HEK293 (cell line): ENCODE measurements around the gene ATP6V0A1.
"Not testable (repeated sequence)": the region's sequence is repeated elsewhere in the genome, so short reads cannot be mapped to it uniquely, and the experiment has no call there.

ENCODE experiments used
- CTCF ChIA-PET: fragments of 350-600 bp; formaldehyde crosslinking; extraction: SDS; loops from one replicate; lab custom pipeline; 2021; ENCODE audit warnings: antibody characterized with exemption; lab: Yijun Ruan, JAX
- POLR2A ChIA-PET: fragments of 300-600 bp; formaldehyde crosslinking; extraction: SDS; loops from one replicate; lab custom pipeline; 2020; ENCODE audit warnings: antibody characterized with exemption, inconsistent platforms; lab: Yijun Ruan, JAX
- H3K27ac ChIP-seq: fragments of 200-500 bp; sonication (Bioruptor generic); 2 replicates; pipeline ENCODE4 v1.5.1; 2014; ENCODE audit warnings: low read depth, low read length, control low read depth, inconsistent platforms; ENCODE audit errors: extremely low read depth
- H3K36me3 ChIP-seq, 2 experiments: fragments of 200-500 bp in 1 of 2; sonication (Bioruptor generic) in 1 of 2; 1 replicate in 1 of 2; 2 replicates in 1 of 2; pipeline ENCODE4 v1.5.1; 2014 to 2017; ENCODE audit warnings: inconsistent platforms in 2 of 2, low read length in 2 of 2; ENCODE audit not compliant: control insufficient read depth in 2 of 2, insufficient read depth in 1 of 2
- H3K4me1 ChIP-seq: fragments of 200-500 bp; sonication (Bioruptor generic); 2 replicates; pipeline ENCODE4 v1.5.1; 2014; ENCODE audit warnings: mild to moderate bottlenecking, low read length, inconsistent platforms; ENCODE audit not compliant: control insufficient read depth, insufficient read depth
- H3K4me3 ChIP-seq: 2 replicates; pipeline ENCODE4 v1.5.1; 2011; ENCODE audit warnings: low read depth, mild to moderate bottlenecking, control low read depth, low read length, moderate library complexity
- H3K9me3 ChIP-seq: fragments of 200-500 bp; sonication (Bioruptor generic); 2 replicates; pipeline ENCODE4 v1.5.1; 2014; ENCODE audit warnings: low read depth, low read length, inconsistent platforms; ENCODE audit not compliant: control insufficient read depth, insufficient read depth
- GLIS1 ChIP-seq: fragments of 450-650 bp; formaldehyde crosslinking; IDR thresholded peaks from 2 replicates; pipeline ENCODE4 v1.5.1; 2016; ENCODE audit warnings: missing biosample characterization, missing genetic modification characterization
- KLF16 ChIP-seq: fragments of 450-650 bp; formaldehyde crosslinking; IDR thresholded peaks from 2 replicates; pipeline ENCODE4 v1.5.1; 2017; ENCODE audit warnings: missing biosample characterization, missing genetic modification characterization
- MYNN ChIP-seq: fragments of 450-650 bp; formaldehyde crosslinking; IDR thresholded peaks from 2 replicates; pipeline ENCODE4 v1.5.1; 2016; ENCODE audit warnings: missing biosample characterization, missing genetic modification characterization, borderline replicate concordance
- ZBTB48 ChIP-seq: fragments of 450-650 bp; formaldehyde crosslinking; IDR thresholded peaks from 2 replicates; pipeline ENCODE4 v1.5.1; 2016; ENCODE audit warnings: missing biosample characterization, missing genetic modification characterization
- ZBTB8A ChIP-seq: fragments of 450-650 bp; formaldehyde crosslinking; IDR thresholded peaks from 2 replicates; pipeline ENCODE4 v1.5.1; 2016; ENCODE audit warnings: missing biosample characterization, missing genetic modification characterization
- ZFP69B ChIP-seq: fragments of 450-650 bp; formaldehyde crosslinking; IDR thresholded peaks from 2 replicates; pipeline ENCODE4 v1.5.1; 2016; ENCODE audit warnings: missing biosample characterization, missing genetic modification characterization
- ZNF335 ChIP-seq: fragments of 450-650 bp; formaldehyde crosslinking; conservative IDR thresholded peaks from 2 replicates; pipeline ENCODE4 v1.5.1; 2016; ENCODE audit warnings: missing biosample characterization, missing genetic modification characterization
- ZNF48 ChIP-seq: fragments of 450-650 bp; formaldehyde crosslinking; IDR thresholded peaks from 2 replicates; pipeline ENCODE4 v1.5.1; 2016; ENCODE audit warnings: missing biosample characterization, missing genetic modification characterization
- ZNF670 ChIP-seq: fragments of 450-650 bp; formaldehyde crosslinking; IDR thresholded peaks from 2 replicates; pipeline ENCODE4 v1.5.1; 2016; ENCODE audit warnings: missing biosample characterization, missing genetic modification characterization, low read depth
- TF ChIP-seq, protein P1 (sequence below): fragments of 450-650 bp; formaldehyde crosslinking; IDR thresholded peaks from 2 replicates; pipeline ENCODE4 v1.5.1; 2016; ENCODE audit warnings: missing biosample characterization, missing genetic modification characterization

ATP6V0A1 gene

DNA sequence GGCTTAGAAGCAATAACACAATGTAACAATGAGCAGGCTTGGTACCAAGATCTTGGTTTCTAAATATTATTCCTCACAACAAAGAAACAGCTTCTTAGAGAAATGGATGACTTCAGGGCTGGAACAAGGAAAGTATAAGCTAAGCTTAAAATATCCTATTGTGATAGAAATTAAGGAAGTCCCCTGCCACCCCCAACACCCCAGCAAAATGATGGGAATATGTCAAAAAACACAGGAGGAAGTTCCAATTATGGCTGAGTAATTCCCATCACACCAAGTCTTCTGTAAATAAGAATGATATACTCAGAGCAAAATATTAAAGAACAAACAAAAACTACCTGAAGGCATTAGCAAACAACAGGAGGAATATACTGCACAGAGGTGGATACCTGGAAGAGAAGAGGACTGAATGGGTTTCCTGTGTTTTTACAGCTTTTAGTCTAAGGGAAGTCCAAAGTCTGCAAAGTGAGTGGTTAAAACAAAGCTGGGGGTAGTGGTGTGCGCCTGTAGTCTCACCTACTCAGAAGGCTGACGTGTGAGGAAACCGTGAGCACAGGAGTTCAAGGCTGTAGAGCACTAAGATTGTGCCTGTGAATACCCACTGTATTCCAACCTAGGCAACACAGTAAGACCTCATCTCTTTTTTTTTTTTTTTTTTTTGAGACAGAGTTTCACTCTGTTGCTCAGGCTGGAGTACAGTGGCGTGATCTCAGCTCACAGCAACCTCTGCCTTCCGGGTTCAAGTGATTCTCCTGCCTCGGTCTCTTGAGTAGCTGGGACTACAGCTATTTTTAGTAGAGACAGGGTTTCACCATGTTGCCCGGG lies 17.1 kb upstream of the ATP6V0A1 start:
- Histone ChIP-seq H3K4me1 (peaks cover 2% of the 10 kb centered on the region; the same call in 1 of the 2 replicates), H3K4me3 (no peak overlapping the region), H3K27ac (no peak overlapping the region), H3K36me3 (no peaks in the 10 kb centered on the region), H3K9me3 (no peaks in the 10 kb centered on the region)
- peak; percentile 9; the same call in 1 of the 2 replicates for TF ChIP-seq GLIS1 (tag by site-specific recombination)
- TF ChIP-seq ZNF335 (tag by site-specific recombination) = peak; percentile 38; the same call in 1 of the 2 replicates
- no peak for TF ChIP-seq KLF16 (tag by site-specific recombination)
- POLR2A ChIA-PET = interaction anchor here (0.6 to 1.8 kb wide), 2 partner anchors 19 to 30 kb away, joined by 3 to 12 read pairs; partner anchors contain the start of gene CAVIN1
- CTCF ChIA-PET = interaction anchor here (0.7 to 4.3 kb wide), 12 partner anchors 10 to 150 kb away, joined by 3 to 33 read pairs (median 5); partner anchors contain the start of gene CAVIN1

DNA sequence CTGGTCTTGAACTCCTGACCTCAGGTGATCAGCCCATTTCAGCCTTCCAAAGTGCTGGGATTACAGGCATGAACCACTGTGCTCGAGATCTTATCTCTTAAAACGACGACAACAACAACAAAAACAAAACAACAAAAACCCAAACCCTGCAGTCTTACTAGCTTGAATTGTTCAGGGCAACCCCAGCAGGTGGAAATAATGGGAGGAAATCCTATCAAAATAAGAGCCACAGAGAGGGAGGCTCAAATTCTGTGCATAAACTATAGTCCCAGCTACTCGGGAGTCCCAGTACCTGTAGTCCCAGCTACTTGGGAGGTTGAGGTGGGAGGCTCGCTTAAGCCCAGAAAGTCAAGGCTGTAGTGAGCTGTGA lies 16.5 kb upstream of the ATP6V0A1 start:
- CTCF ChIA-PET = interaction anchor here (0.7 to 4.3 kb wide), 6 partner anchors 11 to 89 kb away, joined by 3 to 33 read pairs (median 8); no protein-coding TSS in a partner anchor

GRCh38 chr17:42449176-42449575 lies 9.5 kb upstream of the ATP6V0A1 start:
- CTCF ChIA-PET = not testable (repeated sequence)

More for the DNA sequence above, 16.5 kb upstream of the ATP6V0A1 start:
- Histone ChIP-seq H3K9me3 (no peaks in the 10 kb centered on the region), H3K36me3 (no peaks in the 10 kb centered on the region), H3K27ac (no peak overlapping the region), H3K4me3 (no peak overlapping the region), H3K4me1 (peaks cover 2% of the 10 kb centered on the region; the same call in 1 of the 2 replicates)
- POLR2A ChIA-PET = interaction anchor here (0.6 to 1.8 kb wide), 2 partner anchors 19 to 31 kb away, joined by 3 to 12 read pairs; partner anchors contain the start of gene CAVIN1
- TF ChIP-seq ZFP69B (tag by site-specific recombination) (no peak), GLIS1 (tag by site-specific recombination) (peak; percentile 18; the same call in 1 of the 2 replicates), ZBTB8A (peak; percentile 56), ZNF48 (tag by site-specific recombination) (no peak), ZBTB48 (tag by site-specific recombination) (no peak), MYNN (tag by site-specific recombination) (peak; percentile 98), ZNF670 (tag by site-specific recombination) (no peak)
- TF ChIP-seq, protein P1, sequence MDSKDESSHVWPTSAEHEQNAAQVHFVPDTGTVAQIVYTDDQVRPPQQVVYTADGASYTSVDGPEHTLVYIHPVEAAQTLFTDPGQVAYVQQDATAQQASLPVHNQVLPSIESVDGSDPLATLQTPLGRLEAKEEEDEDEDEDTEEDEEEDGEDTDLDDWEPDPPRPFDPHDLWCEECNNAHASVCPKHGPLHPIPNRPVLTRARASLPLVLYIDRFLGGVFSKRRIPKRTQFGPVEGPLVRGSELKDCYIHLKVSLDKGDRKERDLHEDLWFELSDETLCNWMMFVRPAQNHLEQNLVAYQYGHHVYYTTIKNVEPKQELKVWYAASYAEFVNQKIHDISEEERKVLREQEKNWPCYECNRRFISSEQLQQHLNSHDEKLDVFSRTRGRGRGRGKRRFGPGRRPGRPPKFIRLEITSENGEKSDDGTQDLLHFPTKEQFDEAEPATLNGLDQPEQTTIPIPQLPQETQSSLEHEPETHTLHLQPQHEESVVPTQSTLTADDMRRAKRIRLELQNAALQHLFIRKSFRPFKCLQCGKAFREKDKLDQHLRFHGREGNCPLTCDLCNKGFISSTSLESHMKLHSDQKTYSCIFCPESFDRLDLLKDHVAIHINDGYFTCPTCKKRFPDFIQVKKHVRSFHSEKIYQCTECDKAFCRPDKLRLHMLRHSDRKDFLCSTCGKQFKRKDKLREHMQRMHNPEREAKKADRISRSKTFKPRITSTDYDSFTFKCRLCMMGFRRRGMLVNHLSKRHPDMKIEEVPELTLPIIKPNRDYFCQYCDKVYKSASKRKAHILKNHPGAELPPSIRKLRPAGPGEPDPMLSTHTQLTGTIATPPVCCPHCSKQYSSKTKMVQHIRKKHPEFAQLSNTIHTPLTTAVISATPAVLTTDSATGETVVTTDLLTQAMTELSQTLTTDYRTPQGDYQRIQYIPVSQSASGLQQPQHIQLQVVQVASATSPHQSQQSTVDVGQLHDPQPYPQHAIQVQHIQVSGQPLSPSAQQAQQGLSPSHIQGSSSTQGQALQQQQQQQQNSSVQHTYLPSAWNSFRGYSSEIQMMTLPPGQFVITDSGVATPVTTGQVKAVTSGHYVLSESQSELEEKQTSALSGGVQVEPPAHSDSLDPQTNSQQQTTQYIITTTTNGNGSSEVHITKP = peak; percentile 68; the same call in 1 of the 2 replicates

DNA sequence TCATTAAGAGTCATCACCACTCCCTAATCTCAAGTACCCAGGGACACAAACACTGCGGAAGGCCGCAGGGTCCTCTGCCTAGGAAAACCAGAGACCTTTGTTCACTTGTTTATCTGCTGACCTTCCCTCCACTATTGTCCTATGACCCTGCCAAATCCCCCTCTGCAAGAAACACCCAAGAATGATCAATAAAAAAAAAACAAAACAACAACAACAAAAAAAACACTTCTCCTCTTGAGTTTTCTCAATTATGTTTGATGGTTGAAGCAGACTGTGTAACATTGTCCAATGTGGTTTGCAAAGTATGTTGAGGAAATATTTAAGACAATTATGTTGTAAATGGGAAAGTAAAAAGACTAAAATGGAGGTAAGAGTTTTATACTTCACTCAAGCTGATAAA lies 8.8 kb upstream of the ATP6V0A1 start:
- H3K4me1 ChIP-seq, H3K9me3 ChIP-seq, H3K36me3 ChIP-seq, CTCF ChIA-PET, H3K27ac ChIP-seq, POLR2A ChIA-PET, H3K4me3 ChIP-seq: not testable (repeated sequence)

More at GRCh38 chr17:42449176-42449575, 9.5 kb upstream of the ATP6V0A1 start:
- H3K27ac ChIP-seq, H3K9me3 ChIP-seq, H3K36me3 ChIP-seq, POLR2A ChIA-PET, H3K4me1 ChIP-seq, H3K4me3 ChIP-seq: not testable (repeated sequence)

DNA sequence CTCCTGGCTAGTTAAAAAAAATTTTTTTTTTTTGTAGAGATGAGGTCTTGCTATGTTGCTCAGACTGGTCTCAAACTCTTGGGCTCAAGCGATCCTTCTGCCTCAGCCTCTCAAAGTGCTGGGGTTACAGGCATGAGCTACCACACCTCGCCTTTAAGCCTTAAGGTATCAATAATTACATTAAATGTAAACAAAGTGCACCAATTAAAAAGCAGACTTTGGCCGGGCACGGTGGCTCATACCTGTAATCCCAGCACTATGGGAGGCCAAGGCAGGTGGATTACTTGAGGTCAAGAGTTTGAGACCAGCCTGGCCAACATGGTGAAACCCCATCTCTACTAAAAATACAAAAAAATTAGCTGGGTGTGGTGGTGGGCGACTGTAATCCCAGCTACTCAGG lies 7.4 kb upstream of the ATP6V0A1 start:
- CTCF ChIA-PET = interaction anchor here (0.6 kb wide), 1 partner anchor 110 kb away, joined by 3 read pairs; no protein-coding TSS in a partner anchor
- H3K36me3 ChIP-seq, POLR2A ChIA-PET, H3K4me3 ChIP-seq, H3K4me1 ChIP-seq, H3K9me3 ChIP-seq, H3K27ac ChIP-seq: not testable (repeated sequence)
